Heart left ventricle (tissue), 16 donors: Measurements from ENCODE around the gene PTPRD. TPM values are rescaled to one million over a fixed set of nuclear protein-coding genes. Genes with fewer than 3 reads are reported as not detected.

ENCODE experiments used
- ATAC-seq, 4 donors: fragments of 200-7000 bp; cut with Tn5 transposase; one replicate each; pipeline ENCODE4 v1.9.1; 2020 to 2022; ENCODE audit warnings: moderate library complexity in 4 of 4, mild to moderate bottlenecking in 3 of 4, moderate number of reproducible peaks in 1 of 4
- DNase-seq, 5 donors: peaks; one replicate each; pipeline ENCODE4 v3.0.0-alpha.2; 2020
- H3K27ac ChIP-seq, 12 donors: fragments of 200-600 bp; sonication (generic) in 4 of 12; one replicate each; pipeline versions ENCODE4 v1.5.0 to v1.8.0; 2016 to 2022; ENCODE audit warnings: mild to moderate bottlenecking in 2 of 12
- H3K27me3 ChIP-seq, 9 donors: fragments of 200-600 bp; sonication (generic) in 2 of 9; one replicate each; pipeline versions ENCODE4 v1.5.1 to v1.8.0; 2016 to 2022; ENCODE audit warnings: mild to moderate bottlenecking in 3 of 9
- H3K36me3 ChIP-seq, 9 donors: fragments of 200-600 bp; sonication (generic) in 2 of 9; one replicate each; pipeline versions ENCODE4 v1.5.0 to v1.8.0; 2018 to 2022; ENCODE audit warnings: mild to moderate bottlenecking in 2 of 9
- H3K4me1 ChIP-seq, 12 donors: fragments of 200-600 bp; sonication (generic) in 4 of 12; one replicate each; pipeline versions ENCODE4 v1.5.0 to v1.8.0; 2016 to 2022; ENCODE audit warnings: mild to moderate bottlenecking in 3 of 12
- H3K4me3 ChIP-seq, 12 donors: fragments of 200-600 bp; sonication (generic) in 4 of 12; one replicate each; pipeline versions ENCODE4 v1.5.0 to v1.8.0; 2017 to 2022; ENCODE audit warnings: mild to moderate bottlenecking in 9 of 12, moderate library complexity in 4 of 12
- H3K9me3 ChIP-seq, 12 donors: fragments of 200-600 bp; sonication (generic) in 4 of 12; one replicate each; pipeline versions ENCODE4 v1.5.0 to v1.8.0; 2016 to 2022; ENCODE audit warnings: mild to moderate bottlenecking in 1 of 12
- CTCF ChIP-seq, 12 donors: fragments of 200-600 bp; sonication (generic) in 4 of 12; IDR thresholded peaks; one replicate each; pipeline versions ENCODE4 v1.5.0 to v1.8.0; 2018 to 2022; ENCODE audit warnings: antibody characterized with exemption in 12 of 12, mild to moderate bottlenecking in 5 of 12
- POLR2A ChIP-seq, 2 donors: fragments of 450-650 bp; IDR thresholded peaks; one replicate each; pipeline ENCODE4 v1.6.1; 2017; ENCODE audit warnings: antibody characterized with exemption in 2 of 2, mild to moderate bottlenecking in 2 of 2, moderate library complexity in 2 of 2
- WGBS, 4 donors: extraction: QIAGEN DNeasy Blood & Tissue Kit in 2 of 4; methylation state at CpG; one replicate each; pipeline versions ENCODE4 v1.1.5 to v1.1.7; 2013 to 2018; 5-methylcytosine and 5-hydroxymethylcytosine counted together
- intact Hi-C, 10 donors: fragments of 100-400 bp; cut with DNase I; formaldehyde crosslinking; loops; one replicate each; pipeline versions ENCODE4 v1.11.1 to v1.14.2; 2022
- polyA plus RNA-seq, 2 donors: library from polyadenylated mRNA; stranded (reverse); fragments of 200-250 nt; gene quantifications; one replicate each; pipeline ENCODE4 v1.2.3, GENCODE V29; 2013
- total RNA-seq, 9 donors: library from RNA; depleted of rRNA in 2 of 9; stranded (reverse); fragments of >200 nt in 2 of 9; fragmentation: NEBNext Ultra II Directional in 3 of 9; extraction: Animal tissue kit (Norgen Biotek cat#: 25700) in 3 of 9; gene quantifications; one replicate each; pipeline versions ENCODE4 v1.1.0 to v1.2.4, GENCODE V29; 2016 to 2023
- donor health status: ischemic (EF 13 %, LVEDD 7.1; RV severe dilation, severe dysfunction).
- donor health status: healthy with polysubstance abuse.
- donor health status: DM: no; HTN: yes; CAD: no.
- donor health status: DM: no; HTN: no; CAD: no.
- donor health status: ischemic (EF 25% LVEDD 6.9; RV normal size, moderate dysfunction).
- donor health status: ischemic (EF 25% LVEDD 5.7; RV mildly dilated, moderate dysfunction).
- donor health status: healthy.
- donor health status: DM: yes; HTN: yes; CAD: no.
- donor health status: ischemic (EF 35%, LVEDD 5.7; RV mildly dilated, moderate dysfunction).
- donor health status: nonischemic (EF 11% LVEDD 7.7; RV severe dilation, severe dysfunction).
- donor health status: DM: yes; HTN: yes; CAD: no.
- donor health status: PGD.
- donor health status: ischemic (EF 29% LVEDD 5.4; RV normal size, mild dysfunction).
- donor health status: nonischemic (EF 23%, LVEDD 6.1; RV moderate dilation, normal function).

The PTPRD gene
- total and polyA plus RNA-seq, 11 donors = 1.4 to 25.3 (median 15.1) TPM

DNA sequence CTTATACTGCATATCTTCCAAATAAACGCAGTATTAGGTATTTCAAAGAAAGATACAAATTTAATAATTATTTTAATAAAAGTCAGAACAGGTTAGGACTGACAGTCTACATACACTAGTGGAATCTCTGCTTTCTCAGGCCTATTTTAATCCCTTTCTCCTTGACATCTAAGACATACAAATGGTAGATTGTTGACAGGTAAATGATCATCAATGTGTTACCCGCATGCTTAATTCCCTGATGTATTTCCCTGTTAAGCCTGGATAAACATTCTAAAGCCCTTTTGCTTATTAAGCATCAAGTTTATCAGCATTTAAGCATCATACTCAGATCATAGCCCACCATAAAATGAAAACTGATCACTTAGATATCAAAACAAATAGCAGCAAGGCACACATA is 576.7 kb downstream of the PTPRD start:
- no peak overlapping the region for H3K4me3 ChIP-seq
- 81 to 93% (median 89%) methylated on average over 2 of the region's 2 CpGs for whole genome bisulfite sequencing, 4 donors
- TF ChIP-seq POLR2A (IDR thresholded peaks at IDR 0.05) = no peak
- no peaks in the 10 kb centered on the region for H3K36me3 ChIP-seq
- ATAC-seq = no peak
- no peaks in the 10 kb centered on the region for H3K4me1 ChIP-seq
- H3K27me3 ChIP-seq = no peaks in the 10 kb centered on the region
- DNase-seq = no peak
- no peak overlapping the region for H3K27ac ChIP-seq
- H3K9me3 ChIP-seq = no peaks in the 10 kb centered on the region
- intact Hi-C loops = no loop called here

- H3K36me3 ChIP-seq = no peaks in the 10 kb centered on the region
- H3K27me3 ChIP-seq = no peaks in the 10 kb centered on the region
- peaks cover 0 to 4% (median 0%) of the 10 kb centered on the region in 12 donors for H3K9me3 ChIP-seq
- H3K27ac ChIP-seq = no peak overlapping the region
- DNase-seq (no peak), ATAC-seq (no peak)
- H3K4me3 ChIP-seq = no peak overlapping the region
- intact Hi-C loops = no loop called here
- no peaks in the 10 kb centered on the region for H3K4me1 ChIP-seq
- no peak for TF ChIP-seq CTCF (IDR thresholded peaks at IDR 0.05)
- no peak for TF ChIP-seq POLR2A (IDR thresholded peaks at IDR 0.05)
These were observed 580.6 kb downstream of the PTPRD start for GRCh38 chr9:10032166-10032565.

GRCh38 chr9:10026443-10026984 is 586.3 kb downstream of the PTPRD start:
- 70 to 76% (median 73%) methylated on average over 5 of the region's 5 CpGs for WGBS, 4 donors
- Histone ChIP-seq H3K4me1 (no peaks in the 10 kb centered on the region), H3K36me3 (no peaks in the 10 kb centered on the region), H3K27me3 (no peaks in the 10 kb centered on the region), H3K4me3 (no peak overlapping the region), H3K27ac (no peak overlapping the region), H3K9me3 (peaks cover 0 to 4% (median 0%) of the 10 kb centered on the region in 12 donors)
- TF ChIP-seq CTCF (IDR thresholded peaks at IDR 0.05) = no peak
- no peak for TF ChIP-seq POLR2A (IDR thresholded peaks at IDR 0.05)
- intact Hi-C loops = no loop called here
- no peak for ATAC-seq
- no peak for DNase-seq

- TF ChIP-seq POLR2A (IDR thresholded peaks at IDR 0.05) = no peak
- no peak for TF ChIP-seq CTCF (IDR thresholded peaks at IDR 0.05)
- Histone ChIP-seq H3K9me3 (no peaks in the 10 kb centered on the region), H3K4me3 (no peak overlapping the region), H3K4me1 (no peaks in the 10 kb centered on the region), H3K36me3 (no peaks in the 10 kb centered on the region), H3K27me3 (no peaks in the 10 kb centered on the region), H3K27ac (no peak overlapping the region)
- 82 to 87% (median 83%) methylated on average over 1 of the region's 1 CpG for WGBS, 4 donors
- DNase-seq = no peak
- ATAC-seq = no peak
- intact Hi-C loops = no loop called here
These were observed 597.0 kb downstream of the PTPRD start for GRCh38 chr9:10015755-10016154.

DNA sequence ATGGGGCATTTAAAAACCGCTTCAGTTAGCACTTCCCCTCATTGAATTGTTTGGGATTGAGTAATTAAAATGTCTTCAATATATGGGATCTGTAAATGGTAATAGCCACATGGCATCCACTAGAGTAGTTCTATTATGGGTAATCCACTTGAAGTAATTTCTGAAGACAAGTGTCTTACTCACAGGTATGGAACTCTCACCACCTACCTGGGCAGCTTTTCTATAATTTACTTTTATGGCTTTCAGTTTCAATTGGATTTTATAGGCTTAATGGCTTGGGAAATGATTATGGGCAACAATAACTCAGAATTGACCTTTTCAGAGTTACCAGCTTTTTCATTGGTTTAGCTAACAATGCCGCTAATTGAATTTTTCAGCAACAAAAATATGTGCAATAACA is 597.9 kb downstream of the PTPRD start:
- intact Hi-C loops = no loop called here
- H3K9me3 ChIP-seq = no peaks in the 10 kb centered on the region
- DNase-seq (no peak), ATAC-seq (no peak)
- WGBS, 4 donors = 77 to 90% (median 87%) methylated on average over 2 of the region's 2 CpGs
- H3K4me3 ChIP-seq = no peak overlapping the region
- TF ChIP-seq POLR2A (IDR thresholded peaks at IDR 0.05) (no peak), CTCF (IDR thresholded peaks at IDR 0.05) (no peak)
- no peaks in the 10 kb centered on the region for H3K27me3 ChIP-seq
- H3K36me3 ChIP-seq = no peaks in the 10 kb centered on the region
- no peaks in the 10 kb centered on the region for H3K4me1 ChIP-seq
- no peak overlapping the region for H3K27ac ChIP-seq
